Measurements from ENCODE around the gene ASF1B.
A peak's percentile ranks its signal among the peaks of the same experiment; 100 is the strongest.

The ASF1B gene

GRCh38 chr19:14158276-14159023 is 22.1 kb upstream of the ASF1B start:
- Histone ChIP-seq H3K27me3 (ENCODE audit: insufficient read depth, low read length) (no peaks in the 10 kb centered on the region), H3K36me3 (ENCODE audit: insufficient read depth, low read length) (no peaks in the 10 kb centered on the region), H3K4me3 (ENCODE audit: low read depth, low read length) (no peak overlapping the region), H3K27ac (ENCODE audit: low read depth, low read length) (no peak overlapping the region), H2AFZ (ENCODE audit: low read length, unreplicated experiment) (no peak overlapping the region), H3K79me2 (ENCODE audit: control insufficient read depth, insufficient read depth, low read length, unreplicated experiment) (no peaks in the 10 kb centered on the region), H3K4me1 (ENCODE audit: control insufficient read depth, insufficient read depth, low read length, unreplicated experiment) (peaks cover 3% of the 10 kb centered on the region)

- Histone ChIP-seq H3K36me3 (ENCODE audit: insufficient read depth, low read length) (no peaks in the 10 kb centered on the region), H3K79me2 (ENCODE audit: control insufficient read depth, insufficient read depth, low read length, unreplicated experiment) (no peaks in the 10 kb centered on the region)
Observed at GRCh38 chr19:14156971-14157717, 20.8 kb upstream of the ASF1B start.

GRCh38 chr19:14156122-14156521 is 19.7 kb upstream of the ASF1B start:
- Histone ChIP-seq H3K79me2 (ENCODE audit: control insufficient read depth, insufficient read depth, low read length, unreplicated experiment) (no peaks in the 10 kb centered on the region), H3K27me3 (ENCODE audit: insufficient read depth, low read length) (no peaks in the 10 kb centered on the region), H2AFZ (ENCODE audit: low read length, unreplicated experiment) (no peak overlapping the region), H3K27ac (ENCODE audit: low read depth, low read length) (no peak overlapping the region), H3K4me3 (ENCODE audit: low read depth, low read length) (no peak overlapping the region), H3K4me1 (ENCODE audit: control insufficient read depth, insufficient read depth, low read length, unreplicated experiment) (peaks cover 3% of the 10 kb centered on the region), H3K36me3 (ENCODE audit: insufficient read depth, low read length) (no peaks in the 10 kb centered on the region)

More at GRCh38 chr19:14156971-14157717, 20.8 kb upstream of the ASF1B start:
- Histone ChIP-seq H3K27ac (ENCODE audit: low read depth, low read length) (no peak overlapping the region), H3K4me1 (ENCODE audit: control insufficient read depth, insufficient read depth, low read length, unreplicated experiment) (peaks cover 3% of the 10 kb centered on the region), H3K4me3 (ENCODE audit: low read depth, low read length) (no peak overlapping the region), H2AFZ (ENCODE audit: low read length, unreplicated experiment) (no peak overlapping the region), H3K27me3 (ENCODE audit: insufficient read depth, low read length) (no peaks in the 10 kb centered on the region)

- no peak overlapping the region for H2AFZ ChIP-seq (ENCODE audit: low read length, unreplicated experiment)
- no peak overlapping the region for H3K27ac ChIP-seq (ENCODE audit: low read depth, low read length)
- H3K79me2 ChIP-seq (ENCODE audit: control insufficient read depth, insufficient read depth, low read length, unreplicated experiment) = no peaks in the 10 kb centered on the region
- H3K27me3 ChIP-seq (ENCODE audit: insufficient read depth, low read length) = no peaks in the 10 kb centered on the region
- H3K36me3 ChIP-seq (ENCODE audit: insufficient read depth, low read length) = no peaks in the 10 kb centered on the region
- no peak overlapping the region for H3K4me3 ChIP-seq (ENCODE audit: low read depth, low read length)
- H3K4me1 ChIP-seq (ENCODE audit: control insufficient read depth, insufficient read depth, low read length, unreplicated experiment) = peaks cover 3% of the 10 kb centered on the region
Observed at GRCh38 chr19:14155371-14155770, 19.0 kb upstream of the ASF1B start.

DNA sequence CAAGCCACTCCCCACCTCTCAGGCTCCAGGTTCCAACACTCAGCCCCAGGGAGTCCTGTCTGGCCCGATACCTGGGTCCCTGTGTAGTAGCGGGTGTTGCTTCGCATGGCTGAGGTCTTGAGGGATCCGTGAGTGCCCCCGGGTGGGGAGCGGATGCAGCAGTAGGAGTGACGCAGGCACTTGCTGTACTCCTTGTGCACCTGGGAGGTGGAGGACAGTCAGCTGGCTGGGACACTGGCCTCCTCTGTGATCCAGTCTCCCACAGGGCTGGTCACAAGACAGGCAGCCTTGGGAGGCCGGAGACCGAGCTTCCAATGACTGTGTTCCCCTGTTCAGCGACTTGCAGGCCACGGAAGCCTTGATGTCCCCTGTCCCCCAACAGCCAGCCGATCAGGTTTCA is 16.3 kb upstream of the ASF1B start:
- H2AFZ ChIP-seq (ENCODE audit: low read length, unreplicated experiment) = no peak overlapping the region
- no peaks in the 10 kb centered on the region for H3K79me2 ChIP-seq (ENCODE audit: control insufficient read depth, insufficient read depth, low read length, unreplicated experiment)

DNA sequence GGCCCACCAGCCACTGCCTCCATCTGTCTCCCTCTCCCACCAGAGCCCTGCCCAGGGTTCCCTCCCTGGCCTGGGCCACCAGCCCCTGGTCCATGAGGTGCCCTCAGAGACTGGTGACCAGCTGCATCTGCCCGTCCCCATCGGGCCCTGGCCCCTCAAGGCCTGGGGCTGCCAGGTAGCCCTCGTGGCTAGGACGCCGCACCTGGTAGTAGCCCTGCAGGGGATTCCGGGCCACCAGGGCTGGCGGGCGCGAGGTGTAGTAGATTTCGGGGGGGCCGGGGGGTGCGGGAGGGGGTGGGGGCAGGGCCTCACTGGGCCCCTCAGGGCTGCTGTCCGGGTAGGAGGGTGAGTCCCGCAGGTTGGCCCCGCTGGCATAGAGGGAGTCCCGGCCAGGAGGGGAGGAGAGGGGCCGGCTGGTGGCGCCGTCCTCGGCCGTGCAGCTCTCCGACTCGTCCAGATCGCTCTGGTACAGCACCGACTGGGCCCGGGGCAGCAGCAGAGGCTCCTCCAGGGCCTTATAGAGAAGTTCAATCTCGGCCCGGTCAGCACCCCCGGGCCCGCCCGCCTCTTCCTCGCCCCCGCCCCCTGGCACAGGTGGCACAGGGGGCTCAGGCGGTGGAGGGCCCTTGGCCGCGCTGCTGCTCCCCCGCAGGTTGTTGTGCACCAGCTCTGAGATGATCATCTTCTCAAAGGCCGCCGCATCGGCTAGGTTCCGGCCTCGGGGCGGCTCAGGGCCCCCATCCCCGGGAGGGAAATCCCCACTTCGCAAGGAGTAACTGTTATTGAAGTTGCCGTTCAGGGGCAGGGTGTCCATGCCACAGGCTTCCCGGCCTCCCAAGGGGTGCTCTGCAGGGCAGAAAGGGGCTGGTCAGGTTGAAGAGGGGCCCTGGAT is 14.6 kb upstream of the ASF1B start:
- Histone ChIP-seq H3K4me3 (ENCODE audit: low read depth, low read length) (no peak overlapping the region), H3K36me3 (ENCODE audit: insufficient read depth, low read length) (no peaks in the 10 kb centered on the region)

More for the DNA sequence above, 16.3 kb upstream of the ASF1B start:
- H3K4me1 ChIP-seq (ENCODE audit: control insufficient read depth, insufficient read depth, low read length, unreplicated experiment) = peaks cover 15% of the 10 kb centered on the region
- H3K27ac ChIP-seq (ENCODE audit: low read depth, low read length) = no peak overlapping the region
- no peaks in the 10 kb centered on the region for H3K27me3 ChIP-seq (ENCODE audit: insufficient read depth, low read length)
- no peaks in the 10 kb centered on the region for H3K36me3 ChIP-seq (ENCODE audit: insufficient read depth, low read length)
- no peak overlapping the region for H3K4me3 ChIP-seq (ENCODE audit: low read depth, low read length)

GRCh38 chr19:14150041-14150769 is 13.8 kb upstream of the ASF1B start:
- Histone ChIP-seq H3K79me2 (ENCODE audit: control insufficient read depth, insufficient read depth, low read length, unreplicated experiment) (no peaks in the 10 kb centered on the region), H2AFZ (ENCODE audit: low read length, unreplicated experiment) (no peak overlapping the region), H3K27me3 (ENCODE audit: insufficient read depth, low read length) (no peaks in the 10 kb centered on the region), H3K27ac (ENCODE audit: low read depth, low read length) (no peak overlapping the region), H3K4me1 (ENCODE audit: control insufficient read depth, insufficient read depth, low read length, unreplicated experiment) (peaks cover 15% of the 10 kb centered on the region), H3K4me3 (ENCODE audit: low read depth, low read length) (no peak overlapping the region), H3K36me3 (ENCODE audit: insufficient read depth, low read length) (no peaks in the 10 kb centered on the region)

More for the DNA sequence above, 14.6 kb upstream of the ASF1B start:
- no peaks in the 10 kb centered on the region for H3K79me2 ChIP-seq (ENCODE audit: control insufficient read depth, insufficient read depth, low read length, unreplicated experiment)
- no peaks in the 10 kb centered on the region for H3K27me3 ChIP-seq (ENCODE audit: insufficient read depth, low read length)
- H3K4me1 ChIP-seq (ENCODE audit: control insufficient read depth, insufficient read depth, low read length, unreplicated experiment) = peaks cover 15% of the 10 kb centered on the region
- no peak overlapping the region for H2AFZ ChIP-seq (ENCODE audit: low read length, unreplicated experiment)
- H3K27ac ChIP-seq (ENCODE audit: low read depth, low read length) = no peak overlapping the region

GRCh38 chr19:14149509-14149994 is 13.2 kb upstream of the ASF1B start:
- no peak overlapping the region for H3K27ac ChIP-seq (ENCODE audit: low read depth, low read length)
- no peaks in the 10 kb centered on the region for H3K27me3 ChIP-seq (ENCODE audit: insufficient read depth, low read length)
- H3K4me1 ChIP-seq (ENCODE audit: control insufficient read depth, insufficient read depth, low read length, unreplicated experiment) = peaks cover 15% of the 10 kb centered on the region
- no peaks in the 10 kb centered on the region for H3K36me3 ChIP-seq (ENCODE audit: insufficient read depth, low read length)
- H2AFZ ChIP-seq (ENCODE audit: low read length, unreplicated experiment) = peak overlapping the region; percentile 23
- H3K79me2 ChIP-seq (ENCODE audit: control insufficient read depth, insufficient read depth, low read length, unreplicated experiment) = no peaks in the 10 kb centered on the region
- H3K4me3 ChIP-seq (ENCODE audit: low read depth, low read length) = peak overlapping the region; percentile 58

- Histone ChIP-seq H3K4me1 (ENCODE audit: control insufficient read depth, insufficient read depth, low read length, unreplicated experiment) (peaks cover 11% of the 10 kb centered on the region), H2AFZ (ENCODE audit: low read length, unreplicated experiment) (no peak overlapping the region), H3K4me3 (ENCODE audit: low read depth, low read length) (no peak overlapping the region), H3K27me3 (ENCODE audit: insufficient read depth, low read length) (no peaks in the 10 kb centered on the region), H3K36me3 (ENCODE audit: insufficient read depth, low read length) (no peaks in the 10 kb centered on the region), H3K79me2 (ENCODE audit: control insufficient read depth, insufficient read depth, low read length, unreplicated experiment) (no peaks in the 10 kb centered on the region), H3K27ac (ENCODE audit: low read depth, low read length) (no peak overlapping the region)
Observed at GRCh38 chr19:14148751-14149410, 12.5 kb upstream of the ASF1B start.

Data from ACC112 (cell line).